Natural killer cell (primary cell): ENCODE results near the gene RERE. TPM values are rescaled to one million over a fixed set of nuclear protein-coding genes. Genes with fewer than 3 reads are reported as not detected.

Experiments used
- ATAC-seq, 3 donors: fragments of 150-1000 bp in 2 of 3; fragments of 200-7000 bp in 1 of 3; cut with Tn5 transposase; 1 replicate in 1 of 3; 2 replicates in 2 of 3; pipeline ENCODE4 v1.10.0; 2021; ENCODE audit warnings: mild to moderate bottlenecking in 2 of 3, moderate library complexity in 2 of 3
- DNase-seq, 2 donors: peaks; one replicate each; pipeline versions ENCODE4 v3.0.0 to v3.0.0-alpha.2; 2013 to 2021; ENCODE audit warnings: mixed read lengths in 1 of 2
- H3K27ac ChIP-seq: one replicate; pipeline ENCODE4 v1.5.1; 2013; ENCODE audit warnings: mild to moderate bottlenecking, low read length
- H3K27me3 ChIP-seq: one replicate; pipeline ENCODE4 v1.6.1; 2013; ENCODE audit warnings: low read length; ENCODE audit not compliant: control insufficient read depth, insufficient read depth
- H3K36me3 ChIP-seq: one replicate; pipeline ENCODE4 v1.6.1; 2013; ENCODE audit warnings: low read length; ENCODE audit not compliant: control insufficient read depth, insufficient read depth
- H3K4me1 ChIP-seq: one replicate; pipeline ENCODE4 v1.6.1; 2013; ENCODE audit warnings: low read length; ENCODE audit not compliant: control insufficient read depth, insufficient read depth
- H3K4me3 ChIP-seq: one replicate; pipeline ENCODE4 v1.5.1; 2013; ENCODE audit warnings: low read length
- H3K9me3 ChIP-seq: one replicate; pipeline ENCODE4 v1.6.1; 2013; ENCODE audit warnings: low read length; ENCODE audit not compliant: control insufficient read depth, insufficient read depth
- H3K27ac Mint-ChIP-seq, 2 donors: one replicate each; pipeline ENCODE4 v1.8.0; 2022; ENCODE audit warnings: mild to moderate bottlenecking in 2 of 2, mixed read lengths in 2 of 2, moderate library complexity in 1 of 2
- H3K27me3 Mint-ChIP-seq, 2 donors: one replicate each; pipeline ENCODE4 v1.8.0; 2022; ENCODE audit warnings: low read depth in 2 of 2, mixed read lengths in 2 of 2
- H3K36me3 Mint-ChIP-seq: one replicate; pipeline ENCODE4 v1.8.0; 2022; ENCODE audit warnings: mixed read lengths
- H3K4me1 Mint-ChIP-seq, 2 donors: one replicate each; pipeline ENCODE4 v1.8.0; 2022; ENCODE audit warnings: mixed read lengths in 2 of 2
- H3K4me3 Mint-ChIP-seq: one replicate; pipeline ENCODE4 v1.8.0; 2022; ENCODE audit warnings: mild to moderate bottlenecking, moderate library complexity, mixed read lengths
- H3K9me3 Mint-ChIP-seq, 2 donors: one replicate each; pipeline ENCODE4 v1.8.0; 2022; ENCODE audit warnings: mixed read lengths in 2 of 2
- CTCF ChIP-seq: fragments of 200-600 bp; IDR thresholded peaks from one replicate; pipeline ENCODE4 v1.8.0; 2022; ENCODE audit warnings: antibody characterized with exemption
- WGBS: methylation state at CpG from one replicate; pipeline ENCODE4 v1.1.7; 2013; ENCODE audit warnings: missing lambda C conversion rate; ENCODE audit not compliant: insufficient coverage; 5-methylcytosine and 5-hydroxymethylcytosine counted together
- intact Hi-C: fragments of 100-400 bp; cut with micrococcal nuclease; formaldehyde crosslinking; loops from one replicate; pipeline ENCODE4 v1.14.2; 2022
- total RNA-seq, 4 donors: library from RNA; stranded (reverse); fragments of 120-200 nt in 1 of 4; gene quantifications; one replicate each; pipeline versions ENCODE4 v1.2.3 to v1.2.4, GENCODE V29; 2013 to 2022

The RERE gene
- total RNA-seq, 3 donors from 2014 or later (not counting 1 experiment from before 2014, with no cell fraction given): 67.7 to 76.0 (median 73.0) TPM

GRCh38 chr1:8633741-8634501, 183.5 kb downstream of the RERE start:
- Mint-ChIP-seq H3K4me3 (no peak overlapping the region), H3K27ac (no peak overlapping the region), H3K4me1 (peaks cover 27 to 30% of the 10 kb centered on the region in 2 donors), H3K36me3 (no peaks in the 10 kb centered on the region), H3K9me3 (no peaks in the 10 kb centered on the region), H3K27me3 (no peaks in the 10 kb centered on the region)
- intact Hi-C loops: no loop called here
- no peak overlapping the region for H3K27ac ChIP-seq
- H3K4me1 ChIP-seq: peaks cover 8% of the 10 kb centered on the region
- no peaks in the 10 kb centered on the region for H3K9me3 ChIP-seq
- no peaks in the 10 kb centered on the region for H3K27me3 ChIP-seq
- ATAC-seq (no peak), DNase-seq (no peak)
- 95% methylated on average over 5 of the region's 5 CpGs for WGBS
- no peak overlapping the region for H3K4me3 ChIP-seq
- no peak for TF ChIP-seq CTCF
- no peaks in the 10 kb centered on the region for H3K36me3 ChIP-seq

- H3K4me1 ChIP-seq: peaks cover 8% of the 10 kb centered on the region
- H3K27ac ChIP-seq: no peak overlapping the region
- no peak for TF ChIP-seq CTCF
- ATAC-seq (no peak), DNase-seq (peak in 1 of 2 donors; percentile 19)
- 72% methylated on average over 3 of the region's 4 CpGs for WGBS
- Mint-ChIP-seq H3K27me3 (no peaks in the 10 kb centered on the region), H3K36me3 (no peaks in the 10 kb centered on the region), H3K9me3 (no peaks in the 10 kb centered on the region), H3K4me1 (peaks cover 34 to 38% of the 10 kb centered on the region in 2 donors), H3K4me3 (no peak overlapping the region), H3K27ac (peak overlapping the region in 1 of 2 donors; percentile 76)
- intact Hi-C loops: no loop called here
- no peaks in the 10 kb centered on the region for H3K9me3 ChIP-seq
- H3K4me3 ChIP-seq: no peak overlapping the region
- no peaks in the 10 kb centered on the region for H3K36me3 ChIP-seq
- no peaks in the 10 kb centered on the region for H3K27me3 ChIP-seq
Measured at GRCh38 chr1:8632102-8632501, 185.3 kb downstream of the RERE start.

GRCh38 chr1:8631163-8631562, 186.3 kb downstream of the RERE start:
- Mint-ChIP-seq H3K27ac (peak overlapping the region; percentile 12 to 76), H3K36me3 (no peaks in the 10 kb centered on the region), H3K9me3 (no peaks in the 10 kb centered on the region), H3K4me1 (peaks cover 43 to 48% of the 10 kb centered on the region in 2 donors), H3K27me3 (no peaks in the 10 kb centered on the region), H3K4me3 (no peak overlapping the region)
- Histone ChIP-seq H3K4me3 (no peak overlapping the region), H3K36me3 (no peaks in the 10 kb centered on the region), H3K27ac (no peak overlapping the region), H3K27me3 (no peaks in the 10 kb centered on the region), H3K4me1 (peaks cover 8% of the 10 kb centered on the region), H3K9me3 (no peaks in the 10 kb centered on the region)
- intact Hi-C loops: no loop called here
- ATAC-seq: no peak
- 100% methylated on average over 1 of the region's 3 CpGs for WGBS
- DNase-seq: no peak
- TF ChIP-seq CTCF: no peak
